EL (cell line): ENCODE measurements around the gene TBL1Y.
"Not testable (repeated sequence)": the region's sequence is repeated elsewhere in the genome, so short reads cannot be mapped to it uniquely, and the experiment has no call there.

ENCODE experiments used
- DNase-seq: peaks from one replicate; pipeline ENCODE4 v3.0.0-alpha.2; 2016

Gene TBL1Y

DNA sequence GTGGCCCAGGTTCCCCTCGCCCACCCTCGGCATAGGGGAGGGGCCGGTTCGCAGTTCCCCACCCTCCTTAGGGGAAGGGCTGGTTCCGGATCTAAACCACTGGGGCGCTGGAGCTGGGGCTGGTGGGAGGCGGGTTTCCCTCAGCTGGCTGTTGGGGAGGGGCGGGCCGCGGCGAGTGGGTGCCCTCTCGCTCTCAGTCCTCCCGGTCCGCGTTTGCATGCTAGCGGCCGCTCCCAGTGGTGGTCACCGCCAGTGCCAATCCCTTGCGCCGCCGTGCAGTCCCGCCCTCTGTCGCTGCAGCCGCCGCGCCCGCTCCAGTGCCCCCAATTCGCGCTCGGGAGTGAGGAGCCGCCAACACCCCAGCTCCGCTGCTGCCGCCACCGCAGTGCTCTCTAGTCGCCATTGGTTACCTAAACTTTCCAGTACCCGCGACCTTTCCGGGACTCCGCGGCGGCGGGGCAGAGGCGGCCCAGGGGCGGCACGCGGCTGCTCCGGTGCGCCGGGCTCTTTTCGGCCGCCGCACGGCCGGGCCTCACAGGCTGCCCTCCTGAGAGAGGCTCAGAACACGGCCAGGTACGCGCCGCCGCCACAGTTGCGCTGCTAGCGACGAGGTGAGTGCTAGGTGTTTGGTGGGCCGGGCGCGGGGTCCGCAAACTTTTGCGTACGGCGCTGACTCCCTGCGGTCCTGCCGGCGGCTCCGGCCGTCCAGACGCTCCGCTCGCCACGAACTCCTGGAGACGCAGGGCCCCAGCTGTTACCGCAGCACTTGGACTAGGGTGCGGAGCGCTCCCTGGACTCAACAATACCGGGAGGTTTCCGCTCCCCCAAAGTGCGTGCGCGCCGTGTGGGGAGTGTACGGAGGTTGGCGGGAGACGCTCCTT, at the start of gene TBL1Y:
Gene TBL1Y (plus strand): TSS at position 326 of the 881 bp plus-strand sequence. CDS start 114,388 bp downstream, outside the sequence.
- DNase-seq: no peak

DNA sequence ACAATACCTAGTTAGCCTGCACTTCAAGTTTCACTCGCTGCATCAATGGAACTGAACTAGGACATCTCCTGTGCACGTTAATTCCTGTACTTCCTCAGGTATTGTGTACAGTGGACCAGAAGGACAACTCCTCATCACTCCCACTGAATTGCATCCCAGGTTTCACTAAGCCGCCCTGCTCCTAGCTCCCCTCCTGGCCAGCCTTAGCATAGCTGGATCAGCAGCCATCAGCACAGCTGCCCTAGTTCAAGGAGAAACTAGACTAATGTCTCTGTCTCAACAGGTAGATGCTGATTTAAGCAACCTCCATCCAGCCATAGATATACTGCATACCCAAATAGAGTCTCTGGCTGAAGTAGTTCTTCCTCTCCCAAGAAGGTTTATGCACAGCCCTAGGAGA, 16.0 kb upstream of the TBL1Y start:
- no peak for DNase-seq

DNA sequence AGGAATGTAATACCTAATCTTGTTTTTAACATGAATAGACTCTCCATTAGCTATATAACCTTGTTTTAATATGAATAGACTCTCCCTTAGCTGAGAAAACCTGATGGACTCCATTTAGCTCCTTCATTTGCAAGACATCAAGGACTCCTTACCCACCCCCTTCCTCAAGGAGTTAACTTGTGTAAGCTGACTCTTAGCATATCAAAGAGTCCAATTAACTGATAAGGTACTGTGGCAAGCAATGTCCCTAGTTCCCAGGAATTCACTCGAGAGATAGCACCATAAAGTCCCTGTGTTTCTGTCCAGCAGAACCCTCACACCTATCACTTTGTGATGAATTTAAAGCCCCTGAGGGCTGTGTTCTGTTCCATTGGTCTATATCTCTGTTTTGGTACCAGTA, 15.3 kb upstream of the TBL1Y start:
- DNase-seq: no peak

DNA sequence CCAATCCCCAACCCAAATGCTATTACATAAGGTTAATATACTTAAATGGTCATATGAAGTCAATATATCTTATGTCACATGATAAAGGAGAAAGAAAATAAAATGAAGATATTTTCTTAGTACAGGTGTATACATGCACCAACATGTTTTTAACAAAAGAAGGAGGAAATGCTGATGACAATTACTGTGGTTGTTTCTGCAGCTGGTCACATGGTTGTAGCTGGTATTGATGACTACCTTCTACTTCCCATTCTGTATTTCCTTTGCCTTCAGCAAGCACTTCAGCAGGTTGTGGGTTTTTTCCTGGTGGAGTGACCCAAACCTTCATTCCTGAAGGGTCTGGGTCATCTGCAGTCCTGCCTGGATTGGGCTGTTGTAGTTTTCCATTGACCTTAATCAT, 8.4 kb upstream of the TBL1Y start:
- not testable (repeated sequence) for DNase-seq

DNA sequence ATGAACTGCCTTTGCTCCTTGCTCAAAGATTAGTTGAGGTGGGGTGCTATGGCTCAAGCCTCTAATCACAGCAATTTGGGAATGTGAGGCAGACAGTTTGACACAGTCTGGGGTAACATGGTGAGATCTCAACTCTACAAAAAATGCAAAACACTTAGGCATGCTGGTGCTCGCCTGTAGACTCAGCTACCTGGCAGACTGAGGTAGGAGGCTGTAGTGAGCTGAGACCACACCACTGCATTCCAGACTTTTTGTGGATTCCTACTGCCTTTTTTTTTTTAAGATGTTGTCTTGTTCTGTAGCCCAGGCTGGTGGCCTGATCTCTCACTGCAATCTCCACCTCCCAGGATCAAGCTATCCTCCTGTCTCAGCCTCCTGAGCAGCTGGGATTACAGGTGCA, 2.9 kb upstream of the TBL1Y start:
- DNase-seq: no peak

DNA sequence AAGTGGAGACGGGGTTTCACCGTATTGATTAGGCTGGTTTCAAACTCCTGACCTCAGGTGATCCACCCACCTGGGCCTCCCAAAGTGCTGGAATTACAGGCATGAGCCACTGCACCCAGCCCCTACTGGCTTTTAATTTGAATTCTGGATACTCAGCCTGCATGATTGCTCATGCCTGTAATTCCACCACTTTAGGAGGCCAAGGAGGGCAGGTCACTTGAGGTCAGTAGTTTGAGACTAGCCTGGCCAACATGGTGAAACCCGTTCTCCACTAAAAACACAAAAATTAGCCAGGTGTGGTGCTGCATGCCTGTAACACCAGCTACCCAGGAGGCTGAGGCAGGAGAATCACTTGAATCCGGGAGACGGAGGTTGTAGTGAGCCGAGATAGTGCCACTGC, 2.5 kb upstream of the TBL1Y start:
- DNase-seq: not testable (repeated sequence)

DNA sequence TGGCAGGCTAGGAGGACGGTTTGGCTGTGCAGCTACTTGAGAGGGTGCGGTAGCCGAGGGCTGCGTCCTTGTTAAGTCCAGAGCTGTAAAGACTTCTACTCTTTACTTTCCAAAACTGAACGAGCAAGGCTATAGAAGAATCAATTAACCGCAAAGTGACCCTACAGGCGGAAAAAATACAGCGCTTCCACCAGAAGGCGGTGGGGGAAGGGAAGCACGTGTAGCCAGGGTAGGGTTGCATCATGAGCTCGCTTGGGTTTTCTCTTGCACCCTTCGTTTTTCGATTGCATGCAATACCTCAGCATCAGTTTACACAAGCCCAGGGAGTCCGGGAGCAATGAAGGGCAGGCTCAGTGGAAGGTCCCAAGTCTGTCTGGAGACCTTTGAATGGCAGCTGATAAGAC, 1.4 kb upstream of the TBL1Y start:
- no peak for DNase-seq

DNA sequence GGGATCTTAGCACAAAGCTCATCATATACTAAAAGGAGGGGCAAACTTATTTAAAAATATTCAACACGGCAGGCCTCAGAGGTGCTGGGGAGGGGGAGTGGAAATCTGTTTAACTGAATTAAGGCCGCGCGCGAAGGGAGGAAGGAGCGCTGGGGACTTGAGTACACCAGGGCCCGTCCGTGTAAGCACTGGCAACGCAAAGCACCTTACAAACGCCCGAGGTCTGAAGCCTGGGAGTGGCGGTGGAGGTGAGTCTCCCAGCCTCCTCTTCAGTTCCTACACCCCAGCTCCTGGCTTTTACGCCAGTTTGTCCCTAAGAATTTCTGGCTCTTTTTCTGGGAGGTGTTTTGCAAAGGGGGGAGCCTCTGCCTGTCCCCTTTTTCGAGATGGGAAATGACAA, 641 bp upstream of the TBL1Y start:
- no peak for DNase-seq

DNA sequence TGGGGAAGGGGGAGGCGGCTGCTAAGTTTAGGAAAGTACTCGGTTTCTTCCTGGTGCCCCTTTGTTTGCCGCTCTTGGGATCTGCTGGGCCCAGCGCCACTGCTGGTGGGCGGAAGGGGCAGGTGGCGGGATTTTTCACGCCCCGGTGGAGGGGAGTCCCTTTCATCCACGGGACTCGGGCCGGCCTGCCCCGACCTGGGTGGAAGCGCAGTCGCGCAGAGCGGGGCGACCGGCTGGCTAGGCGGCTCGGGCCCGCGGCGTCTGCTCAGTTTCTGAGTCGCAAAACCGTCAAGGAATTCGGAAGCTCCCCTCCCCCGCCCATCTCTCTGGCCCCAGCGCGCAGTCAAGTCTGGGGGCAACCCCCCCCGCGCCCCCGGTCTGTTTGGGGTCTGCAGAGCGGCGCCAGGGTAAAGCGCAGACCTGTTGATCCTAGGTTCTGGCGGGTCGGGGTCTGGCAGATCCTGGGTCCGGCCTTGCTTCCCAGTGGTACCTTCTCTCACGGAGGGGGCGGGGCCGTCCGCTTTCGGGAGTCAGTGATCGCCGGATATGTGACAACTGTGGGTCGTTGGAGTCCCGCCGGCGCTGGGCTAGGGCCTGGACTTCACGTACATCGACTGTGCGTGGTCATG, 870 bp downstream of the TBL1Y start, which contains the start of gene AMELY:
Gene AMELY (minus strand): TSS at position 500 of the 629 bp plus-strand sequence. CDS start 39,144 bp downstream, outside the sequence.
- no peak for DNase-seq

DNA sequence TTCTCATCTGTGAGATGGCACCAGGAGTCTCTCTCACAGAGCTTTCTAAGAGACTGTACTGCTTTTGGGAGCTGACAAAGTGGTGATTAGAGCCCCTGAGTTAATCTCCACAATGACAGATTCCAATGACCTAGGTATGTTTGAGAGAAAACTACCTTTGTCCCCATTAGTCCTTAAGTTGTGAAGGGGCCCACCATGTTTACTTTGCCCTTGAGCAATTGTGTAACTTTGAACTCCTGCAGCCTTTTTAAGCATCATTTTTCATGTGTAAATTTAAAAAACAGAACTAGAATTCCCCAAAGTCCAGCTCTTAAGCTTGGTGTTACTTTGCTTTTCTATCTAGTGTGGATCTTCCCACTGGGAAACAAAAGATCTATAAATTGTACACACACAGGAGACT, 2.9 kb downstream of the TBL1Y start:
- DNase-seq: no peak

DNA sequence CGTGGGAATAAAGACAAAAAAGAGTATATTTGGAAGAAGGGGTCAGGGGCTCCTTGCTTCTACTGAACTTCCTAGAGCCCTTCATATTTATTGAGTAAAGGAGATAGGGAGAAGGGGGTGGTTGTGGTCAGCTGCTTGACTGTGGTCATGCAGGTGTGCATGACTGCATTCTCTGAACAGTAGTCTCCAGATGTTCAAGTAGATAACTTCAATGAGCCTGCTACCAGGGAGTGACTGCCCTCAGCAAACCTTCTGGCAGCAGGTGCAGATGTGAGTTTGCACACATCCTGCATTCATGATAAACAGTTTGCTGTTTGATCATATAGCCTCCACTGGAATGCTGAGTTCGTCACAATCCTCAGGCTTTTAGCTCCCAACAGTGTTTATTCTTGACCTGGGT, 10.6 kb downstream of the TBL1Y start:
- no peak for DNase-seq

DNA sequence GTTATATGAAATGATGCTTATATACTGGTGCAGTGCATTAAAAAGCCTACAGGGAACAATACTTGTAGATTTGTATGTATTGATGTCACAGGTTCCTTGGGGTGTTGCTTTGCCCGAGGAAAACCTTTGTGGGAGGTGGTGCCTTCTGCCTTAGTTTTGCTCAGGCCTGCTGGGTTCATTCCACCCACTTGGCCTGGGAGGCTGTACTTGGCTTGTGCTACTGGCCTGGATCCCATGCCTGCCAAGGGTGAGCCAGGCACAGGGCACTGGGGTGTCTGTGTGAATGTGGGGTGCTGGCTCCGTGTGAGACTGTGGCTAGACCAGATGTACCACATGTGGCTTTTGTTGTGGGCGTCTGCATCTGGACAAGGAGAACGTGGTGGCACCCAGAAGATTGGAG, 17.8 kb downstream of the TBL1Y start:
- DNase-seq: no peak

DNA sequence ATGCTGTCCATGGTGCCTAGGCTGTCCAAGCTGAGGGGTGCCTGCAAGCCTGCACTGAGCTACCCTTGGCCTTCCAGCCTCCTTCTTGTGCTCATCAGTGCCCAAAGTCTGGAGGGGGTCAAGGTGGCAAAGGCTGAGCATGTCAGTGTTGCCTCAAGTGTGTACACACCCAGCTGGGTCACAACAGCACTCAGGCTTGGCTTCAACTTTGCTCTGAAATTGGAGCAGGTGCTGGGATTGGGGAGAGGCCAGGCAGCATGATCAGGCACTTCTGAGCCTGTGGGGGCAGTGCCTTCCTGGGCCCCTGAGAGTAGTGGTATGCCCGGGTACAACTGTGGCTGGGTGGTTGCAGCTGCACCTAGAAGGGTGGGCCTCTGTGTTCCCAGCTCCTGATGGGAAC, 18.7 kb downstream of the TBL1Y start:
- DNase-seq: no peak

DNA sequence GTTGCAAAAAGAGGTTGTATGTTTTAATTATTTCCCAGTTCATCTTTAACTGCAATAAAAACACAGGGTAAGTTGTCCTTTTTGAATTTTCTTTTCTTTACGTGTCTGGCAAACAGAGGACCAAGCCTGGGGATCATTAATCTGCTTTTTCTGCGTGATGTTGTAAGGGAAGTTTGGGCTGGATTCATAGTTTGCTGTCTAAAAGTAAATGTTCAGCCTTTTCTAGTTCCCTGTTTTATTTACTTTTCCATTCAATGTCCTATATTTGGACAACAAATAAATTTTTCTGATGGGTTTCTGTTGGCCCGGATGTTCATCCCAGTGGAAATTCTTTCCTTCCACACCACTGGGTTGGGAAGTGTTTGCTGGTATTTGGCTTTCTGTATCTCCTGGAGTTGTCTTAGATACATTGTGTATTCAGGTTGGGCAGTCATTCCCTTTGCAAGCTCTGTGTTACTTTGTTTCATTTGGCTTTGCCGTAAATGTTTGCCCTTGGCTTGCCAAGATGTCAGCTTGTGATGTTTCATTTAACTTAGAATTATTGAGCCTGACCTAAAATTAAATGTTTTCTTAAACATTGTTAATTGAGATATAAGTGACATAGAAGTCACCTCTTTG, 21.4 kb downstream of the TBL1Y start:
- no peak for DNase-seq

DNA sequence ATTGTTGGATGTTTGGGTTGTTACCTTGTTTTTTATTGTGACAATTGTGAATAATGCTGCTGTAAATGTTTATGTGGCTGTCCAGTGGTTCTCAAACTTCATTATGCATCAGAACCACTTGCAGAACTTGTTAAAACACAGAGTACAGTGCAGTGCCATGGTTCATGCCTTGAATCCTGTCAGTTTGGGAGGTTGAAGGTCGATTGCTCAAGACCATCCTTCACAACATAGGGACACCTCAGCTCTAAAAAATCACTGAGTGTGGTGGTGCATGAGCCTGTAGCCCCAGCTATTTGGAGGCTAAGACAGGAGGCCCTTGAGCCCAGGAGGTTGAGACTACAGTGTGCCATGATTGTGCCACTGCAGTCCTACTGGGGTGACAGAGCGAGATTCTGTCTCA, 25.0 kb downstream of the TBL1Y start:
- DNase-seq: no peak

DNA sequence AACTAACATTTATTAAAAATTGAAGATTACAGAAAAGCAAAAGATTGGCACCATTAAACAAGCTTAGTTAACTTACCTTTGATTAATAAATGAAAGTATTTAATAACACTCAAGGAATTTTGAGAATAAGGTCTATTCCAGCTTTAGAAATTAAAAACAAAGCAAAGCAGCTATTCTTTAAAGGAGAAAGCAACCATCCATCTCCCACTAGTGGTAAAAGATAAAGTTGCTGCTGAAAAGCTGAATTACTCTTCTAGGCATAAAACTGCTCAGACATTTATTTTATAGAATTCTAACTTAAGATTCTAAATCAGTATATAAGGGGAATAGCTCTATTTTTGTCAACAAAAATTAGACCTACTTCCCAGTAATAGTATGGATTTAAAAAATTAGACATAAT, 37.2 kb downstream of the TBL1Y start:
- no peak for DNase-seq

DNA sequence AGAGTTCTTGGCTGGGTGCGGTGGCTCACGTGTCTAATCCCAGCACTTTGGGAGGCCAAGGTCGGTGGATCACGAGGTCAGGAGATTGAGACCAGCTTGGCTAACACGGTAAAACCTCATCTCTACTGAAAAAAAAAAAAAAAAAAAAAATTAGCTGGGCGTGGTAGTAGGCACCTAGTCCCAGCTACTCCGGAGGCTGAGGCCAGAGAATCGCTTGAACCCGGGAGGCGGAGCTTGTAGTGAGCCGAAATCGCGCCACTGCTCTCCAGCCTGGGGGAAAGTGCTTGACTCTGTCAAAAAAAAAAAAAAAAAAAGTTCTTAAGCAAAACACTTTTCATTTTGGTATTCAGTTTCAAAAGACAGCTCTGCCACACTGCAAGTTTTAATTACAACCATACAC, 37.9 kb downstream of the TBL1Y start:
- no peak for DNase-seq

DNA sequence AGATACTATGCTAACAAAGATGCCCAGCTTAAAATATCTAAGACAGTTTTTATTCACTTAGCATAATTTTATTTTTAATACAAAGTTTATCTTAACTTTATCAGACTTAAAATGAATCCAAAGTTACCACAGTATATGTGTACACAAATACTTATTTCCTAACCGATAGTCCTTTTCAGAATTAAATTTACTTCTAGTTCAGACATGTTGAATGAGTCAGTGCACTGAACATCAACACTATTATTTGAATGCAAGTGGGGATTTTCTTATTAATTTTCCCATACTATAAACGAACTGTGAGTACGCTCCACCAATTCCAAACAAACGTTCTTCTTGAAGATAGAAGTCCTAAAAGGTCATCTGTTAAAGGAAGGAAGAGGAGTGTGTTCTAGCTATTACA, 39.5 kb downstream of the TBL1Y start:
- no peak for DNase-seq

DNA sequence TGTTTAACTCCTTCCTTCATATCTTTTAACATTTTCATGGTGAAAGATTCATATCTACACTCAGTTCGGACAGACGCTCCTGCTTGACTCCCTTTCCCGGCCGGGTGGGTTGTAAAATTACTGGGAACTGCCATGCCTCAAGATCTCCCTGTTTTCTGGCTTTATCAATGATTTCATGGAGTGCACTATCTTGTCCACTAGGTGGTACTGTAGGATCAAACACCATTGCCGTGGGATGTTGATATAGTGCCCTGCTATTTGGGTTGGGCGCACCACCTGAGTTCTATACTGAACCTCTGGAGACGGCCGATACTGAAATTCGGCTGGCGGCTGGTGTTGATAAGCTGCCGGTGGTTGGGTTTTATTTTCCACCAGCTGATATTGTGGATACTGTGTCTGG, 54.2 kb downstream of the TBL1Y start:
- peak; percentile 18 for DNase-seq

DNA sequence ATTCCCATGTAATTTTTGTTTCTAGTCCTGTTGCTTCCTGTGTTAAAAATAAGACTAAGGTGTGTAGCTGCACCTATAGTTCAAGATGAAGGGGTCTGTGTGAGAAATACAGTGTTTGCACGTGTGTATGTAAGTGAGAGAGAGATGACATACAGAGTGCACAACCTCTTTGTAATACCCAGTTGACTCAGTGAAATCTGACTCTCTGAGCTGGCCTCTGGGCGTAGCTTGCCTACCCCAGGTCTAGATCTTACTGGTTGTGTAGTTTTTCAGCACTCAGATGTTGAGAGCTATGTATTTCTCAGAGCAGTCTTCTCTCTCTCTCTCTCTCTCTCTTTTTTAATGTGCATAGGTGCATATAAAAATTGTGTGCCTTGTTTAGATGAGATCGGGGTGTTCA, 56.0 kb downstream of the TBL1Y start:
- DNase-seq: no peak

DNA sequence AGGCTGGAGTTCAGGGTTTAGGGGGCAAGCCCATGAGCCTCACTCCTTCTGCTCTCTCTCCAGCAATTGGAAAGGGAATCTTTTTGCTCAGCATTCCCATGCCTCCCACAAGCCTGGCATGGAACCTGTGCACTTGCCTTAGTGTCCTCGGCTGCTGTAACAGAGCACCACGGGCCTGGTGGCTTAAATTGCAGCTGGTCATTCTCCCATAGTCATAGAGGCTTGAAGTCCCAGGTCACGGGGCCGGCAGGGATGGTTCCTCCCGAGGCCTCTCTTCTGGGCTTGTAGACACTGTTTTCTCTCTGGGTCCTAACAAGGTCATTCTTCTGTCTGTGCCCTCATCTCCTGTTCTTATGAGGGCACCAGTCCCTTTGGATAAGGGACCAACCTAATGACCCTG, 57.2 kb downstream of the TBL1Y start:
- no peak for DNase-seq

DNA sequence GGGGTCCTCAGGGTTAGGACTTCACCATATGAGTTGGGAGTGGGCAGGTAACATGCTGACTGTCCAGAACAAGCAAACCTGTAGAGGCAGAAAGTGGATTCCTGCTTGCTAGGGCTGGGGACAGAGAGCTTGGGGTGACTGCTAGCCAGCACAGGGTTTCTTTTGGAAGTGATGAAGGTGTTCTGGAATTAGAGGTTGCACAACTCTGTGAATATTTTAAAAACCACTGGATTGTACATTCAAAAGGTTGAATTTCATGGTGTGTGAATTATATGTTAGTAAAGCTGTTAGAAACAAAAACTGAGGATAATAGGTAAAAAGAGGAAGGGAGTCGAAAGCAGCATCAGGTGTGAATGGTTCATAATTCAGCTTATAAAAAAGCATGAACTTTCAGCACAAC, 57.7 kb downstream of the TBL1Y start:
- no peak for DNase-seq

DNA sequence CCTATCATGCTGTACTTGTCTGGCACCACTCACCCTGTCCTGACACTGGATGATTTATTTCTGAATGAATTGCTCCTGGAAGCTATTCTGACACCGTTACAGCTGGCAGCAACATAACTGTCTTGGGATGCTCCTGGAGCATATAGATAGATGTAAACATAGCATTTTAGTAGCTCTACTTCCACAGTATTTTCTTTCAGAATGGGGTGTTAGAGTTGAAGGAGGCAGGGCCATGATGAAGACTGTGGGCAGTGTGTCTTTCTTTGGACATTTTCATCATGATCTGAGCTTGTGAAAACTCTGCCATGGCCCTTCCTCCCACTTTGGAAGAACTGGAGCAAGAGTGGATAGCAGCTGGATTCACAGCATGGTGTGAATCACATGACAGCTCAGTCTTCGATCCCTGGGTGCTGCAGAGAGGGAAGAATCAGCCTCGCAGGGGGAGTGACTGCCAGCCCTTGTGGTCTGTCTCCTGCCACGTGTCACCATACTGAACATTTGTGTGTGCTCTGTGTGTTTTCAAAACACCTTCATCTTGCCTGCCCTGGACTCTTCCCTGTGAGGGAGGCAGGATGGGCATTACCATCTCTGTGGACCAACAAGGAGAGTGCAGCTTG, 61.9 kb downstream of the TBL1Y start:
- no peak for DNase-seq

DNA sequence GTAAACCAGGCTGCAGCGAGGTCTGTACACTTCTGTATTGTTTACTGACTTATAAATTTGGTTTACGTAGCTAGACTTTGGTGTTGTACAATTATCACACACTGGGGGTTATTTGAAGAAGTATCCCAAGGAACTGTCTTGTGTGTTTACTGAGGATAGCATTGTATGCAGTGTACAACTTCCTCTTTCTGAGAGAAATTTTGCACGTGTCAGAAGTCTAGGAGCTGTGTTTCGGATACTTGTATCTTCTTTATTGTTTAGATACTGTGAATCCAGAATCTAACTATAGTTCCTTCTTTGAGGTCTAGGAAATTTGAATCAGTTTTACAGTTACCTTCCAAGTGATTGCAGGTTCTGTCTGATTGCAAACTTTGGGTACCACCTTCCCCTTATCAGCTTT, 64.5 kb downstream of the TBL1Y start:
- DNase-seq: no peak
